GM23248 (cell line): Measurements from ENCODE around the gene ZNF837. TPM values are rescaled to one million over a fixed set of nuclear protein-coding genes. Genes with fewer than 3 reads are reported as not detected.

Source experiments
- DNase-seq: peaks from one replicate; pipeline ENCODE4 v3.0.0-alpha.2; 2015
- H2AFZ ChIP-seq: fragments of 200-600 bp; sonication (generic); 2 replicates; pipeline ENCODE4 v1.6.1; 2016; ENCODE audit warnings: antibody characterized with exemption
- H3F3A ChIP-seq: fragments of 200-600 bp; sonication (generic); 2 replicates; pipeline ENCODE4 v1.6.1; 2016; ENCODE audit warnings: mild to moderate bottlenecking, antibody characterized with exemption, mixed run types; ENCODE audit not compliant: insufficient read depth
- H3K27ac ChIP-seq: fragments of 200-600 bp; sonication (generic); 2 replicates; pipeline ENCODE4 v1.5.1; 2016; ENCODE audit warnings: mild to moderate bottlenecking
- H3K27me3 ChIP-seq: fragments of 200-600 bp; sonication (generic); replicated peaks from 2 replicates; pipeline ENCODE4 v1.6.1; 2016; ENCODE audit warnings: mild to moderate bottlenecking; ENCODE audit not compliant: insufficient read depth
- H3K36me3 ChIP-seq: fragments of 200-600 bp; sonication (generic); 2 replicates; pipeline ENCODE4 v1.6.1; 2016; ENCODE audit warnings: low read depth, mild to moderate bottlenecking
- H3K4me1 ChIP-seq: fragments of 200-600 bp; sonication (generic); 2 replicates; pipeline ENCODE4 v1.6.1; 2016; ENCODE audit warnings: mild to moderate bottlenecking; ENCODE audit not compliant: insufficient read depth
- H3K4me2 ChIP-seq: fragments of 200-600 bp; sonication (generic); one replicate; pipeline ENCODE4 v1.6.1; 2016; ENCODE audit warnings: mild to moderate bottlenecking; ENCODE audit not compliant: unreplicated experiment
- H3K4me3 ChIP-seq: fragments of 200-600 bp; sonication (generic); 2 replicates; pipeline ENCODE4 v1.5.1; 2016; ENCODE audit warnings: mild to moderate bottlenecking
- H3K79me2 ChIP-seq: fragments of 200-600 bp; sonication (generic); 2 replicates; pipeline ENCODE4 v1.6.1; 2016; ENCODE audit warnings: mild to moderate bottlenecking; ENCODE audit not compliant: insufficient read depth
- H3K9ac ChIP-seq: fragments of 200-600 bp; sonication (generic); 2 replicates; pipeline ENCODE4 v1.6.1; 2016; ENCODE audit warnings: mild to moderate bottlenecking
- H3K9me2 ChIP-seq: fragments of 200-600 bp; sonication (generic); 2 replicates; pipeline ENCODE4 v1.6.1; 2016; ENCODE audit warnings: mixed run types, mild to moderate bottlenecking, moderate library complexity; ENCODE audit not compliant: insufficient read depth
- H3K9me3 ChIP-seq: fragments of 200-600 bp; sonication (generic); one replicate; pipeline ENCODE4 v1.6.1; 2017; ENCODE audit warnings: low read depth
- H4K20me1 ChIP-seq: fragments of 200-600 bp; sonication (generic); 2 replicates; pipeline ENCODE4 v1.6.0; 2016; ENCODE audit not compliant: insufficient read depth
- EZH2 ChIP-seq: fragments of 200-600 bp; sonication (generic); IDR thresholded peaks from 2 replicates; pipeline ENCODE4 v1.6.1; 2018; ENCODE audit warnings: antibody characterized with exemption, mild to moderate bottlenecking; ENCODE audit not compliant: insufficient read depth, poor library complexity, severe bottlenecking
- EZH2phosphoT487 ChIP-seq: fragments of 200-600 bp; sonication (generic); IDR thresholded peaks from 2 replicates; pipeline ENCODE4 v1.6.1; 2018; ENCODE audit warnings: antibody characterized with exemption, moderate library complexity, mild to moderate bottlenecking, low read depth; ENCODE audit not compliant: insufficient read depth
- WGBS, 2 experiments: methylation state at CpG; one replicate each; pipeline ENCODE4 v1.1.6; 2015 to 2017; ENCODE audit warnings: low lambda C conversion rate in 2 of 2, low coverage in 1 of 2; ENCODE audit errors: missing lambda C conversion rate in 2 of 2; 5-methylcytosine and 5-hydroxymethylcytosine counted together
- in situ Hi-C: fragments of 300-500 bp; cut with MboI; formaldehyde crosslinking; loops from 2 replicates; pipeline ENCODE4 v1.15.0; 2020
- polyA plus RNA-seq: library from polyadenylated mRNA; unstranded; fragments of >200 nt; fragmentation: Nextera tagmentation; extraction: Ambion mirVana; gene quantifications from 2 replicates; pipeline ENCODE4 v1.2.1, GENCODE V29; 2016
- total RNA-seq: library from RNA; depleted of rRNA; stranded (reverse); fragments of >200 nt; shearing (Covaris generic); gene quantifications from 2 replicates; pipeline ENCODE4 v1.2.3, GENCODE V29; 2014

The ZNF837 gene
- total and polyA plus RNA-seq, 2 experiments from 2014 or later = 1.4 to 5.3 TPM

- 45 to 50% methylated on average over 5 of the region's 5 CpGs for WGBS, 2 experiments
- in situ Hi-C loops = no loop called here
Measured at GRCh38 chr19:58345558-58345957, 35.3 kb downstream of the ZNF837 start.

GRCh38 chr19:58338825-58339558 lies 41.8 kb downstream of the ZNF837 start:
- peaks cover 13% of the 10 kb centered on the region for H3K36me3 ChIP-seq

More at GRCh38 chr19:58345558-58345957, 35.3 kb downstream of the ZNF837 start:
- H2AFZ ChIP-seq = no peak overlapping the region
- H3K27ac ChIP-seq = no peak overlapping the region
- H4K20me1 ChIP-seq = no peaks in the 10 kb centered on the region
- no peaks in the 10 kb centered on the region for H3K9me3 ChIP-seq
- peak; percentile 36 for DNase-seq
- H3K4me1 ChIP-seq = peaks cover 4% of the 10 kb centered on the region; the same call in 1 of the 2 replicates
- H3K79me2 ChIP-seq = peaks cover 66% of the 10 kb centered on the region
- H3K9me2 ChIP-seq = no peaks in the 10 kb centered on the region
- no peaks in the 10 kb centered on the region for H3K27me3 ChIP-seq
- H3F3A ChIP-seq = peaks cover 10% of the 10 kb centered on the region; the same call in 1 of the 2 replicates
- H3K36me3 ChIP-seq = no peaks in the 10 kb centered on the region
- H3K4me3 ChIP-seq = no peak overlapping the region
- TF ChIP-seq EZH2phosphoT487 = no peak
- TF ChIP-seq EZH2 = no peak
- no peak overlapping the region for H3K9ac ChIP-seq
- no peak overlapping the region for H3K4me2 ChIP-seq

GRCh38 chr19:58338336-58338735 lies 42.5 kb downstream of the ZNF837 start:
- no peak overlapping the region for H3K9ac ChIP-seq
- TF ChIP-seq EZH2 (no peak), EZH2phosphoT487 (no peak)
- H3K79me2 ChIP-seq = peaks cover 35% of the 10 kb centered on the region
- no peaks in the 10 kb centered on the region for H4K20me1 ChIP-seq
- DNase-seq = no peak
- H3K4me2 ChIP-seq = no peak overlapping the region
- no peak overlapping the region for H2AFZ ChIP-seq
- no peak overlapping the region for H3K27ac ChIP-seq
- H3K4me1 ChIP-seq = no peaks in the 10 kb centered on the region
- no peak overlapping the region for H3K4me3 ChIP-seq
- H3K36me3 ChIP-seq = peaks cover 13% of the 10 kb centered on the region
- in situ Hi-C loops = no loop called here
- no peaks in the 10 kb centered on the region for H3K9me2 ChIP-seq
- H3F3A ChIP-seq = no peaks in the 10 kb centered on the region
- WGBS, 2 experiments = 89 to 95% methylated on average over 10 to 11 of the region's 11 CpGs
- H3K9me3 ChIP-seq = no peaks in the 10 kb centered on the region
- no peaks in the 10 kb centered on the region for H3K27me3 ChIP-seq

More at GRCh38 chr19:58338825-58339558, 41.8 kb downstream of the ZNF837 start:
- H3K4me3 ChIP-seq = no peak overlapping the region
- no peaks in the 10 kb centered on the region for H3K27me3 ChIP-seq
- no peaks in the 10 kb centered on the region for H3K9me3 ChIP-seq
- H3K79me2 ChIP-seq = peaks cover 30% of the 10 kb centered on the region
- H3K27ac ChIP-seq = no peak overlapping the region
- no peak overlapping the region for H3K4me2 ChIP-seq
- 83 to 84% methylated on average over 29 to 30 of the region's 30 CpGs for WGBS, 2 experiments
- no peaks in the 10 kb centered on the region for H4K20me1 ChIP-seq
- in situ Hi-C loops = no loop called here
- H2AFZ ChIP-seq = no peak overlapping the region
- DNase-seq = peak; percentile 37
- no peaks in the 10 kb centered on the region for H3K9me2 ChIP-seq
- H3K9ac ChIP-seq = no peak overlapping the region
- no peaks in the 10 kb centered on the region for H3F3A ChIP-seq
- no peaks in the 10 kb centered on the region for H3K4me1 ChIP-seq
- no peak for TF ChIP-seq EZH2phosphoT487
- TF ChIP-seq EZH2 = no peak

GRCh38 chr19:58336820-58337219 lies 44.0 kb downstream of the ZNF837 start:
- H3K79me2 ChIP-seq = peaks cover 34% of the 10 kb centered on the region
- 97% methylated on average over 4 of the region's 4 CpGs for WGBS, 2 experiments
- H2AFZ ChIP-seq = no peak overlapping the region
- H3K4me1 ChIP-seq = no peaks in the 10 kb centered on the region
- H3K4me2 ChIP-seq = no peak overlapping the region
- peaks cover 13% of the 10 kb centered on the region for H3K36me3 ChIP-seq
- in situ Hi-C loops = no loop called here
- no peaks in the 10 kb centered on the region for H3F3A ChIP-seq
- H3K9ac ChIP-seq = no peak overlapping the region
- no peaks in the 10 kb centered on the region for H3K9me2 ChIP-seq
- H3K27me3 ChIP-seq = no peaks in the 10 kb centered on the region
- DNase-seq = no peak
- no peaks in the 10 kb centered on the region for H4K20me1 ChIP-seq
- no peak overlapping the region for H3K27ac ChIP-seq
- TF ChIP-seq EZH2 = no peak
- no peak for TF ChIP-seq EZH2phosphoT487
- no peak overlapping the region for H3K4me3 ChIP-seq
- no peaks in the 10 kb centered on the region for H3K9me3 ChIP-seq

DNA sequence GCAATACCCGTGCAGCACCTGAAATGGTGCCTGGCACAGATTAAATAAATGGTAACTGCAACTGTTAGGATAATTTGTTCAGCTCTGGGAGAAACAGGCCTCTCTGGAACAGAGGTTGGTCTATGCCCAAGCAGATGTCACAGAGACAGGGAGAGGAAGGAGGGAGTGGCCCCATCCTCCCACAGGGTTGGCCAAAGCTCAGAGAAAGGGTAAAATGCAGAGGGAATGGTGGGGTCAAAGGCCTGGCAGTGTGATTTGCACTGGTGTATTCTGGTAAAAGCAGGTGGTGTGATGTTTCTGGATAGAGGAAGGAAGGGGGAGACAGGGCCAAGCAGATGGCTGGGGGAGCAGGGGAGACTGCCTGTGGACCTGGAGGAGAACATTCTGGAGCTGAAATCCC lies 44.6 kb downstream of the ZNF837 start:
- Histone ChIP-seq H3K36me3 (peaks cover 13% of the 10 kb centered on the region), H3F3A (no peaks in the 10 kb centered on the region), H3K4me1 (no peaks in the 10 kb centered on the region), H2AFZ (no peak overlapping the region), H3K79me2 (peaks cover 28% of the 10 kb centered on the region), H3K27me3 (no peaks in the 10 kb centered on the region), H3K27ac (no peak overlapping the region), H4K20me1 (no peaks in the 10 kb centered on the region), H3K4me2 (no peak overlapping the region), H3K9me3 (no peaks in the 10 kb centered on the region), H3K4me3 (no peak overlapping the region), H3K9me2 (no peaks in the 10 kb centered on the region), H3K9ac (no peak overlapping the region)
- 96 to 100% methylated on average over 1 of the region's 1 CpG for WGBS, 2 experiments
- no peak for DNase-seq
- in situ Hi-C loops = no loop called here
- no peak for TF ChIP-seq EZH2phosphoT487
- no peak for TF ChIP-seq EZH2
